Stimulated activated CD8-positive, alpha-beta memory T cell treated with anti-CD3 and anti-CD28 coated beads, Interleukin-15, amount 100 ng/mL, for 4 hours (primary cell): ENCODE results near the gene MRPL42.
"Not testable (repeated sequence)": the region's sequence is repeated elsewhere in the genome, so short reads cannot be mapped to it uniquely, and the experiment has no call there.

Source experiments
- DNase-seq, 2 donors: peaks; one replicate each; pipeline ENCODE4 v3.0.0-alpha.2; 2020; ENCODE audit warnings: low read depth in 2 of 2

The MRPL42 gene

GRCh38 chr12:93467351-93468007 lies at the start of gene MRPL42:
Gene MRPL42, plus strand, starts transcription at chr12:93467514. Its CDS starts 1,772 bp downstream, at chr12:93469286.
- peak; percentile 77 to 83 for DNase-seq

- no peak for DNase-seq
These were observed 49.3 kb upstream of the MRPL42 start for GRCh38 chr12:93417967-93418480.

- no peak for DNase-seq
These were observed 47.8 kb upstream of the MRPL42 start for GRCh38 chr12:93419388-93420034.

GRCh38 chr12:93422050-93422449 lies 45.3 kb upstream of the MRPL42 start:
- no peak for DNase-seq

GRCh38 chr12:93425736-93426411 lies 41.4 kb upstream of the MRPL42 start:
- DNase-seq, result no peak

- no peak for DNase-seq
These were observed 40.9 kb upstream of the MRPL42 start for GRCh38 chr12:93426412-93426805.

- DNase-seq, result no peak
These were observed 39.3 kb upstream of the MRPL42 start for GRCh38 chr12:93427779-93428564.

- no peak for DNase-seq
These were observed 37.9 kb upstream of the MRPL42 start for GRCh38 chr12:93429448-93429847.

- no peak for DNase-seq
These were observed 37.5 kb upstream of the MRPL42 start for GRCh38 chr12:93429852-93430251.

GRCh38 chr12:93430280-93430679 lies 37.0 kb upstream of the MRPL42 start:
- DNase-seq, result no peak

- not testable (repeated sequence) for DNase-seq
These were observed 35.3 kb upstream of the MRPL42 start for GRCh38 chr12:93432031-93432430.

- DNase-seq, result no peak
These were observed 33.0 kb upstream of the MRPL42 start for GRCh38 chr12:93434256-93434865.

GRCh38 chr12:93438266-93439050 lies 28.9 kb upstream of the MRPL42 start:
- no peak for DNase-seq

- no peak for DNase-seq
These were observed 27.1 kb upstream of the MRPL42 start for GRCh38 chr12:93440043-93440835.

GRCh38 chr12:93441081-93441616 lies 26.2 kb upstream of the MRPL42 start:
- peak; percentile 6 to 8 for DNase-seq

- peak; percentile 92 to 96 for DNase-seq
These were observed 25.5 kb upstream of the MRPL42 start, which contains the start of gene UBE2N for GRCh38 chr12:93441617-93442410. Gene UBE2N, minus strand, starts transcription at chr12:93441947. Its CDS starts 63 bp downstream, at chr12:93441884.

- DNase-seq, result no peak
These were observed 24.6 kb upstream of the MRPL42 start for GRCh38 chr12:93442411-93443340.
